Peyer's patch (tissue), 4 donors: ENCODE results near the gene ANOS1.

ENCODE experiments used
- CTCF ChIP-seq, 6 experiments: fragments of 450-650 bp in 4 of 6; fragments of 200-600 bp in 2 of 6; sonication (generic) in 1 of 6; IDR thresholded peaks; one replicate each; pipeline ENCODE4 v1.5.1; 2017 to 2019; ENCODE audit warnings: antibody characterized with exemption in 6 of 6, mild to moderate bottlenecking in 3 of 6, moderate library complexity in 1 of 6
- POLR2A ChIP-seq, 2 donors: fragments of 450-650 bp; IDR thresholded peaks; one replicate each; pipeline ENCODE4 v1.5.1; 2017; ENCODE audit warnings: antibody characterized with exemption in 2 of 2, mild to moderate bottlenecking in 2 of 2, moderate library complexity in 2 of 2

- TF ChIP-seq POLR2A (IDR thresholded peaks at IDR 0.05) (no peak), CTCF (IDR thresholded peaks at IDR 0.05) (no peak)
Measured at GRCh38 chrX:8728932-8729535, 2.9 kb downstream of the ANOS1 start.
